ENCODE data around the gene MYRFL.

The MYRFL gene

GRCh38 chr12:69910694-69911093, 85.7 kb downstream of the MYRFL start:
- Histone ChIP-seq H3K4me2 (no peak overlapping the region), H3K36me3 (ENCODE audit: insufficient read depth) (no peaks in the 10 kb centered on the region), H3K79me2 (ENCODE audit: insufficient read depth, low read depth) (no peaks in the 10 kb centered on the region), H3K27ac (no peak overlapping the region), H3K27me3 (ENCODE audit: insufficient read depth, low read depth) (no peaks in the 10 kb centered on the region), H3K4me3 (IDR thresholded peaks at IDR 0.05; ENCODE audit: insufficient read depth, low read depth, low read length) (no peak overlapping the region), H3K9ac (no peak overlapping the region), H2AFZ (ENCODE audit: low read depth) (no peak overlapping the region), H4K20me1 (ENCODE audit: insufficient read depth) (no peaks in the 10 kb centered on the region), H3K4me1 (ENCODE audit: low read depth, poor library complexity, severe bottlenecking) (peaks cover 25% of the 10 kb centered on the region)
- TF ChIP-seq, protein P1, sequence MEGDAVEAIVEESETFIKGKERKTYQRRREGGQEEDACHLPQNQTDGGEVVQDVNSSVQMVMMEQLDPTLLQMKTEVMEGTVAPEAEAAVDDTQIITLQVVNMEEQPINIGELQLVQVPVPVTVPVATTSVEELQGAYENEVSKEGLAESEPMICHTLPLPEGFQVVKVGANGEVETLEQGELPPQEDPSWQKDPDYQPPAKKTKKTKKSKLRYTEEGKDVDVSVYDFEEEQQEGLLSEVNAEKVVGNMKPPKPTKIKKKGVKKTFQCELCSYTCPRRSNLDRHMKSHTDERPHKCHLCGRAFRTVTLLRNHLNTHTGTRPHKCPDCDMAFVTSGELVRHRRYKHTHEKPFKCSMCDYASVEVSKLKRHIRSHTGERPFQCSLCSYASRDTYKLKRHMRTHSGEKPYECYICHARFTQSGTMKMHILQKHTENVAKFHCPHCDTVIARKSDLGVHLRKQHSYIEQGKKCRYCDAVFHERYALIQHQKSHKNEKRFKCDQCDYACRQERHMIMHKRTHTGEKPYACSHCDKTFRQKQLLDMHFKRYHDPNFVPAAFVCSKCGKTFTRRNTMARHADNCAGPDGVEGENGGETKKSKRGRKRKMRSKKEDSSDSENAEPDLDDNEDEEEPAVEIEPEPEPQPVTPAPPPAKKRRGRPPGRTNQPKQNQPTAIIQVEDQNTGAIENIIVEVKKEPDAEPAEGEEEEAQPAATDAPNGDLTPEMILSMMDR (conservative IDR thresholded peaks at IDR 0.05; ENCODE audit: low read depth, low read length): no peak

DNA sequence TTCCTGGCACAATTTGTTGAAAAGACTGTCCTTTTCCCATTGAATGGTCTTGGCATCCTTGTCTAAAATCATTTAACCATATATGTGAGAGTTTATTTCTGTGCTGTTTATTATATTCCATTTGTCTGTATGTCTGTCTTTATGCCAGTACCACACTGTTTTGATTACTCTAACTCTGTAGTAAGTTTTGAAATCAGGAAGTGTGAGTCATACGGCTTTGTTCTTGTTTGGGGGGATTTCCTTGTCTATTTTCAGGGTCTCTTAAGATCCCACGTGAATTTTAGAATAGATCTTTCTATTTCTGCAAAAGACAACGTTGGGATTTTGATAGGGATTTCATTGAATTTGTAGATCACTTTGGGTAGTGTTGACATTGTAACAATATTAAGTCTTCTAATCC, 88.5 kb downstream of the MYRFL start:
- Histone ChIP-seq H3K79me2 (ENCODE audit: insufficient read depth, low read depth) (no peaks in the 10 kb centered on the region), H3K4me1 (ENCODE audit: low read depth, poor library complexity, severe bottlenecking) (no peaks in the 10 kb centered on the region), H3K9ac (no peak overlapping the region), H4K20me1 (ENCODE audit: insufficient read depth) (no peaks in the 10 kb centered on the region), H3K4me3 (IDR thresholded peaks at IDR 0.05; ENCODE audit: insufficient read depth, low read depth, low read length) (no peak overlapping the region), H3K36me3 (ENCODE audit: insufficient read depth) (no peaks in the 10 kb centered on the region), H3K27me3 (ENCODE audit: insufficient read depth, low read depth) (no peaks in the 10 kb centered on the region), H3K4me2 (no peak overlapping the region), H3K27ac (no peak overlapping the region), H2AFZ (ENCODE audit: low read depth) (no peak overlapping the region)
- TF ChIP-seq, protein P1 (conservative IDR thresholded peaks at IDR 0.05; ENCODE audit: low read depth, low read length): no peak

- Histone ChIP-seq H2AFZ (ENCODE audit: low read depth) (no peak overlapping the region), H3K27ac (no peak overlapping the region), H3K79me2 (ENCODE audit: insufficient read depth, low read depth) (no peaks in the 10 kb centered on the region), H3K4me3 (IDR thresholded peaks at IDR 0.05; ENCODE audit: insufficient read depth, low read depth, low read length) (no peak overlapping the region), H3K4me2 (no peak overlapping the region), H3K9ac (no peak overlapping the region), H3K36me3 (ENCODE audit: insufficient read depth) (no peaks in the 10 kb centered on the region), H3K27me3 (ENCODE audit: insufficient read depth, low read depth) (no peaks in the 10 kb centered on the region), H3K4me1 (ENCODE audit: low read depth, poor library complexity, severe bottlenecking) (no peaks in the 10 kb centered on the region), H4K20me1 (ENCODE audit: insufficient read depth) (no peaks in the 10 kb centered on the region)
- TF ChIP-seq, protein P1 (conservative IDR thresholded peaks at IDR 0.05; ENCODE audit: low read depth, low read length): no peak
These were observed 90.9 kb downstream of the MYRFL start for GRCh38 chr12:69915964-69916363.

- no peak overlapping the region for H2AFZ ChIP-seq (ENCODE audit: low read depth)
- no peaks in the 10 kb centered on the region for H3K4me1 ChIP-seq (ENCODE audit: low read depth, poor library complexity, severe bottlenecking)
- no peaks in the 10 kb centered on the region for H3K36me3 ChIP-seq (ENCODE audit: insufficient read depth)
- H3K79me2 ChIP-seq (ENCODE audit: insufficient read depth, low read depth): no peaks in the 10 kb centered on the region
- H3K4me3 ChIP-seq (IDR thresholded peaks at IDR 0.05; ENCODE audit: insufficient read depth, low read depth, low read length): no peak overlapping the region
- no peak overlapping the region for H3K9ac ChIP-seq
- no peak overlapping the region for H3K4me2 ChIP-seq
- H3K27me3 ChIP-seq (ENCODE audit: insufficient read depth, low read depth): no peaks in the 10 kb centered on the region
- no peak overlapping the region for H3K27ac ChIP-seq
- H4K20me1 ChIP-seq (ENCODE audit: insufficient read depth): no peaks in the 10 kb centered on the region
- TF ChIP-seq, protein P1 (conservative IDR thresholded peaks at IDR 0.05; ENCODE audit: low read depth, low read length): no peak
These were observed 91.7 kb downstream of the MYRFL start for GRCh38 chr12:69916544-69917235.
